ENCODE data around the gene DRAM1.

GRCh38 chr12:101968770-101969169, 91.4 kb downstream of the DRAM1 start:
- TF ChIP-seq NBN (IDR thresholded peaks at IDR 0.05): no peak
- TF ChIP-seq POLR2A (IDR thresholded peaks at IDR 0.05; ENCODE audit: low read depth, low read length): no peak
- TF ChIP-seq ZNF384 (IDR thresholded peaks at IDR 0.05; ENCODE audit: borderline replicate concordance, low read depth, low read length): no peak
- TF ChIP-seq CTCF (IDR thresholded peaks at IDR 0.05 in 2 of 3, conservative IDR thresholded peaks at IDR 0.05 in 1 of 3; ENCODE audit: control insufficient read depth in 2 of 3, extremely low read depth in 1 of 3, insufficient read depth in 1 of 3, low read depth in 3 of 3, low read length in 3 of 3): no peak
- TF ChIP-seq BCL3 (IDR thresholded peaks at IDR 0.05; ENCODE audit: borderline replicate concordance, insufficient read depth, low read depth, low read length, poor library complexity, severe bottlenecking): no peak
- no peak for TF ChIP-seq SKIL (IDR thresholded peaks at IDR 0.05; ENCODE audit: low read depth, poor library complexity, severe bottlenecking)
- TF ChIP-seq TAF1 (IDR thresholded peaks at IDR 0.05; ENCODE audit: borderline replicate concordance, low read depth, low read length): no peak
- TF ChIP-seq E2F4 (IDR thresholded peaks at IDR 0.05; ENCODE audit: low read depth, low read length): no peak
- TF ChIP-seq SMARCA5 (IDR thresholded peaks at IDR 0.05): no peak
- TF ChIP-seq ZNF687 (IDR thresholded peaks at IDR 0.05): no peak
